Globus pallidus (tissue), 1 donor: Measurements from ENCODE around the gene RPL10A.
"Not testable (repeated sequence)": the region's sequence is repeated elsewhere in the genome, so short reads cannot be mapped to it uniquely, and the experiment has no call there.

ENCODE experiments used
- DNase-seq: peaks from one replicate; pipeline ENCODE4 v3.0.0-alpha.2; 2015; ENCODE audit warnings: low spot score

RPL10A gene

GRCh38 chr6:35512740-35513139 is 44.5 kb downstream of the RPL10A start, which contains the start of gene TULP1:
TSS of gene TULP1 (minus strand) at chr6:35512896. CDS start at chr6:35512858, 38 bp downstream.
- no peak for DNase-seq

DNA sequence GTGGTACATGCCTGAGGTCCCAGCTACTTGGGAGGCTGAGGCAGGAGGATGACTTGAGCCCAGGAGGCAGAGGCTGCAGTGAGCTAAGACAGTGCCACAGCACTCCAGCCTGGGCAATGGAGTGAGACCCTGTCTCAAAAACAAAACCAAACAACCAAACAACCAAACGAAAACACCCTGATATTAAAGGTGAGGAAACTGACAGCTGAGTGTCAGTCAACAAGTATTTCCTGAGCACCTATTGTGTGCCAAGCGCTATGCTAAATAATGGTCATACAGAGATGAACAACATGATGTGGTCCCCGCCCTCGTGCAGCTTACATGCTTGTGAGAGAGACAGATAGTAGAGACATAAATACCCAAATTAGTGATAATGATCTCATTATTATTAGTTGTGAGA is 46.4 kb downstream of the RPL10A start:
- DNase-seq = no peak

- not testable (repeated sequence) for DNase-seq
These were observed 47.7 kb downstream of the RPL10A start for GRCh38 chr6:35515939-35516338.

DNA sequence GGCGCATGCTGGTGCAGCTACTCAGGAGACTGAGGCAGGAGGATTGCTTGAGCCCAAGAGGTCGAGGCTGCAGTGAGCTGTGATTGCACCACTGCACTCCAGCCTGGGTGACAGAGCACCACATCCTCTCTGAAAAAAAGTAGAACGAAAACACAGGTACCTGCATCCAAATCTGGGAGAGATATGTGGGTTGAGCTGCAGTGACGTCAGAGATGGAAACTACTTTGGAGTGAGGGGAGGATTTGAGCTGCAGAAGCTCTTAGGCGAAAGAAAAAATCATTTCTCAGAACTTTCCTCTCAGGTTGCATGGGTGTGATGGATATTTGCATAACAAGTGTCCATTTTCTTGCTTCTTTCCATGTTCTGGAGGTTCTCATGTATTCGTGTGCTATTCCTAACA is 48.5 kb downstream of the RPL10A start:
- DNase-seq = no peak

DNA sequence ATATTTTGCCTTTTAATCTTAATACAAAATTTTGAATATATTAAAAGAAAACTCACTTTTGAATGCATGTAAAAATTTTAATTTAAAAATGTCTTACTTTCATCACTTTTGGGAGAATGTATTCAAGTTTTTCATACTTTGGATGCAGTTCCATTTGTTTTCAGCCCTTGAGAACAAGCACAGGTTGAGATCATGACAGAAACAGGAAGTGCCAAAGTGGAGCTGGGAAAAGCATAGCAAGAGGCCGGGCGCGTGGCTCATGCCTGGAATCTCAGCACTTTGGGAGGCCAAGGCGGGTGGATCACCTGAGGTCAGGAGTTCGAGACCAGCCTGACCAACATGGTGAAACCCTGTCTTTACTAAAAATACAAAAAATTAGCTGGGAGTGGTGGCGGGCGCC is 49.8 kb downstream of the RPL10A start:
- DNase-seq = not testable (repeated sequence)

DNA sequence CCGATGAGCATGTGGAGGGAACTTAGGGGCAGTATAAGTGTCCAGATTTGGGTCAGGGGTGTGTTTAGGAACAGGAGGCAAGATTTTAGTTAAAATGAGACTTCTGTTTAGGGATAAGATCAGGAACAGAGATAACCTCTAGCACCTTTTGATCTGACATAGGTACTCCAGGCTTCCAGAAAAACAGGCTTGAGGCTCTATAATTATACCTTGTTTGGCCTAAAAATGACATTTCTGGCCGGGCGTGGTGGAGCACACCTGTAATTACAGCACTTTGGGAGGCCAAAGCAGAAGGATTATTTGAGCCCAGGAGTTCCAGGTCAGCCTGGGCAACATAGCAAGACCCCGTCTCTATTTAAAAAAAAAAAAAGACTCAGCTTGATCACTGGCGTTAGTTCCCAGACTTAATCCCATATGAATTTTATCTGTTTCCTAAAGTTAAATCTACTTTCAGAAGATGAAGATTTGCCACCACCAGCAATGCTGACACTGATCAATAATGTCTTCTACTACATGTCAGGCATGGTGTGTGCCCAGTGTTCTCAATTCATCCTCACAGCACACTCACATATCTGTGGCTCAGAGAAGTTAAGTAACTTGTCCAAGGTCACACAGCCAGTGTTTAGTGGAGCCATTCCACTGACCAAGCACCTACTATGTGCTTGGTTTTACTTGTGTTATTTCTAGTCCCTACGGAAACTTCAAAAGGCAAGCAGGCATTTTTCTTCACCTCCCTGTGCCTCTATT is 50.5 kb downstream of the RPL10A start:
- no peak for DNase-seq

DNA sequence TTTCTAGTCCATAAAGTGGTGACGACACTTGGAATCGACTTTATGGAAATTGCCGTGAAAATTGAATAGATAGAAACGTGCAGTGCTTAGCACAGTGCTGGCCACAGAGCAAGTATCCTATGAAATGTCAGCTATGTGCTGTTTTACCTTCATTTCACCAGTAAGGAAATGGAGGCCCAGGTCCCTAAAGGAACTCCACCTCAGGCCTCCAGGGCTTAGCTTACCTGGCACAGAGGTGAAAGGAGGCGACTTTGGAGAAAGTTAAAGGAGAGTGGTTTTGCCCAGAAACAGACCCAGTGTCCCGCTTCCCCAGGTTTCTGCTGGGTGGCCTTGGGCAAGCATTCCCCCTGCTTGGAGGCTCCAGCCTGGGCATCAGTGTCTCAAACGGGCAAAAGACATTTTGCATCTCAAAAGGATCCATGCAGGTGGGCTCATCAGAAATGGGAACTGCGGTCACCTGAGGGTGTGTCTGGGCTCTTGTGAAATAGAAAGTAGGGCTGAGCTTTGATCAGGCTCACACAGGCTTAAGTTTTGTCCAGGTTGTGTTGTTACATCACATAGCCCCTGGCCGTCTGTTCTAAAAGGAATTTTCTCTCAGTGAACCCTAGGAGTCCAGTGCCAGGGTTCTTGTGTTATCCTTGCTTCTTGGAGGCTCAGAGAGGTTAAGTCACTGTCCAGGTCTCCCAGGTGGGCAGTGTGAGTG is 51.3 kb downstream of the RPL10A start:
- no peak for DNase-seq
